Right lobe of liver (tissue), 6 donors: Measurements from ENCODE around the gene FAAH. TPM values are rescaled to one million over a fixed set of nuclear protein-coding genes. Genes with fewer than 3 reads are reported as not detected.

ENCODE experiments used
- ATAC-seq, 4 donors: fragments of 200-7000 bp; cut with Tn5 transposase; one replicate each; pipeline ENCODE4 v1.9.1; 2020; ENCODE audit warnings: mild to moderate bottlenecking in 4 of 4, moderate library complexity in 4 of 4
- DNase-seq, 3 donors: peaks; one replicate each; pipeline ENCODE4 v3.0.0-alpha.2; 2020
- H3K27ac ChIP-seq, 3 donors: fragments of 200-600 bp; one replicate each; pipeline ENCODE4 v1.8.0; 2022
- H3K27me3 ChIP-seq, 2 donors: fragments of 200-600 bp; one replicate each; pipeline ENCODE4 v1.8.0; 2022
- H3K36me3 ChIP-seq, 4 donors: fragments of 200-600 bp; sonication (generic) in 1 of 4; one replicate each; pipeline versions ENCODE4 v1.5.1 to v1.8.0; 2017 to 2022; ENCODE audit warnings: control low read depth in 1 of 4
- H3K4me1 ChIP-seq, 4 donors: fragments of 200-600 bp; sonication (generic) in 1 of 4; one replicate each; pipeline versions ENCODE4 v1.5.1 to v1.8.0; 2017 to 2022; ENCODE audit warnings: control low read depth in 1 of 4
- H3K4me3 ChIP-seq, 3 donors: fragments of 200-600 bp; one replicate each; pipeline ENCODE4 v1.8.0; 2022
- H3K9me3 ChIP-seq, 4 donors: fragments of 200-600 bp; sonication (generic) in 1 of 4; one replicate each; pipeline versions ENCODE4 v1.5.1 to v1.8.0; 2017 to 2022; ENCODE audit warnings: control low read depth in 1 of 4
- CTCF ChIP-seq, 4 donors: fragments of 200-600 bp in 3 of 4; fragments of 450-650 bp in 1 of 4; IDR thresholded peaks; one replicate each; pipeline versions ENCODE4 v1.5.1 to v1.8.0; 2016 to 2022; ENCODE audit warnings: antibody characterized with exemption in 4 of 4, mild to moderate bottlenecking in 2 of 4
- POLR2A ChIP-seq: fragments of 450-650 bp; IDR thresholded peaks from one replicate; pipeline ENCODE4 v1.6.1; 2017; ENCODE audit warnings: antibody characterized with exemption, mild to moderate bottlenecking
- WGBS: methylation state at CpG from one replicate; pipeline ENCODE4 v1.1.6; 2018; ENCODE audit warnings: low coverage, low lambda C conversion rate; ENCODE audit not compliant: insufficient coverage; ENCODE audit errors: missing lambda C conversion rate; 5-methylcytosine and 5-hydroxymethylcytosine counted together
- intact Hi-C, 2 donors: fragments of 100-400 bp; cut with DNase I; formaldehyde crosslinking; loops; one replicate each; pipeline versions ENCODE4 v1.11.2 to v1.14.1; 2022
- total RNA-seq, 6 experiments: library from RNA; depleted of rRNA in 2 of 6; stranded (reverse); fragments of >200 nt in 2 of 6; fragmentation: NEBNext Ultra II Directional in 3 of 6; extraction: Animal tissue kit (Norgen Biotek cat#: 25700) in 3 of 6; gene quantifications; one replicate each; pipeline versions ENCODE4 v1.1.0 to v1.2.4, GENCODE V29; 2016 to 2023
- donor health status: DM: no; HTN: yes; CAD: no.
- donor health status: DM: no; HTN: no; CAD: no.
- donor health status: DM: no; HTN: no; CAD: no.
- donor health status: DM: no; HTN: yes; CAD: no.
- donor health status: DM: no; HTN: yes; CAD: no.

Gene FAAH
- total RNA-seq, 6 experiments from 2014 or later = 26.6 to 48.7 (median 33.5) TPM

GRCh38 chr1:46453449-46453848, 59.3 kb downstream of the FAAH start:
- no peak overlapping the region for H3K27ac ChIP-seq
- no peaks in the 10 kb centered on the region for H3K4me1 ChIP-seq
- no peak overlapping the region for H3K4me3 ChIP-seq
- no peaks in the 10 kb centered on the region for H3K27me3 ChIP-seq
- intact Hi-C loops = no loop called here
- 60% methylated on average over 1 of the region's 4 CpGs for WGBS
- no peak for DNase-seq
- H3K9me3 ChIP-seq = no peaks in the 10 kb centered on the region
- no peak for ATAC-seq
- TF ChIP-seq POLR2A = no peak
- TF ChIP-seq CTCF (IDR thresholded peaks at IDR 0.05) = no peak
- H3K36me3 ChIP-seq = no peaks in the 10 kb centered on the region

- H3K27me3 ChIP-seq = no peaks in the 10 kb centered on the region
These were observed 61.8 kb downstream of the FAAH start for GRCh38 chr1:46455951-46456350.

DNA sequence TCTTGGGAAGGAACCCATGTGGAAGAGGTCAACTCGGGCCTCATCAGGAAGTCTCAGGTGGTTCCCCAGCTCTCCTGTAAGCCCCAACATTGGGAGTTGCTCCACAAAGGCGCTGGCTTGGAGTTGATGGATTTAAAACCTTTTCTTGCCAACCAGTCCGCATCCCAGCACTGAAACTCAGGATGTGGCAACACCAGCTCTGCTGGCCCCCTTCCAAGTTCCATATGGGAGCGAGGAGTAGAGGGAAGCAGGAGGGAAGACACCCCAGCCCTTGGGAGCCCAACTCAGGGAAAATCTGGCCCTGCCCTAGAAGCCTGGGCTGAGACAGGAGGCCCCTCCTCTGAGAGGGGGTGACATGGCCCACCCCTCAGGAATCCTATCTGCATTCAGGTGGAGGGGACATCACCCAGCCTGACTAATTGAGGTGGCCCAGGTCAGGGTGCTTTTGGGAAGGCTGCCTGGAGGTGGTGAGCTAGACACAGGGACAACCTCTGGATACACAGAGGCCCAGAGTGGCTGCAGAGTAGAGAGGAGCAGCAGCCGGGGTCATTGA, 62.4 kb downstream of the FAAH start:
- intact Hi-C loops = no loop called here
- no peaks in the 10 kb centered on the region for H3K9me3 ChIP-seq
- WGBS = 100% methylated on average over 1 of the region's 5 CpGs
- H3K27ac ChIP-seq = no peak overlapping the region
- H3K36me3 ChIP-seq = no peaks in the 10 kb centered on the region
- no peak for DNase-seq
- no peaks in the 10 kb centered on the region for H3K27me3 ChIP-seq
- ATAC-seq = no peak
- H3K4me3 ChIP-seq = no peak overlapping the region
- H3K4me1 ChIP-seq = no peaks in the 10 kb centered on the region
- TF ChIP-seq POLR2A = no peak
- no peak for TF ChIP-seq CTCF (IDR thresholded peaks at IDR 0.05)

More at GRCh38 chr1:46455951-46456350, 61.8 kb downstream of the FAAH start:
- DNase-seq = no peak
- 88% methylated on average over 7 of the region's 27 CpGs for WGBS
- no peaks in the 10 kb centered on the region for H3K4me1 ChIP-seq
- no peak overlapping the region for H3K27ac ChIP-seq
- no peaks in the 10 kb centered on the region for H3K9me3 ChIP-seq
- intact Hi-C loops = no loop called here
- H3K36me3 ChIP-seq = no peaks in the 10 kb centered on the region
- ATAC-seq = no peak
- no peak for TF ChIP-seq CTCF (IDR thresholded peaks at IDR 0.05)
- no peak for TF ChIP-seq POLR2A
- H3K4me3 ChIP-seq = no peak overlapping the region

- Histone ChIP-seq H3K36me3 (no peaks in the 10 kb centered on the region), H3K27me3 (no peaks in the 10 kb centered on the region), H3K27ac (no peak overlapping the region), H3K4me1 (no peaks in the 10 kb centered on the region), H3K4me3 (no peak overlapping the region), H3K9me3 (no peaks in the 10 kb centered on the region)
- no peak for ATAC-seq
- no peak for DNase-seq
- intact Hi-C loops = no loop called here
- 76% methylated on average over 2 of the region's 6 CpGs for WGBS
- TF ChIP-seq POLR2A (no peak), CTCF (IDR thresholded peaks at IDR 0.05) (no peak)
These were observed 63.1 kb downstream of the FAAH start for GRCh38 chr1:46457178-46457577.

GRCh38 chr1:46458190-46458589, 64.1 kb downstream of the FAAH start:
- Histone ChIP-seq H3K27me3 (no peaks in the 10 kb centered on the region), H3K27ac (no peak overlapping the region), H3K4me1 (no peaks in the 10 kb centered on the region), H3K36me3 (no peaks in the 10 kb centered on the region), H3K4me3 (no peak overlapping the region), H3K9me3 (no peaks in the 10 kb centered on the region)
- WGBS = 0% methylated on average over 1 of the region's 4 CpGs
- intact Hi-C loops = no loop called here
- DNase-seq (no peak), ATAC-seq (no peak)
- no peak for TF ChIP-seq POLR2A
- TF ChIP-seq CTCF (IDR thresholded peaks at IDR 0.05) = no peak
